ENCODE results near the gene CRYZ.
A peak's percentile ranks its signal among the peaks of the same experiment; 100 is the strongest.
"Not testable (repeated sequence)": the region's sequence is repeated elsewhere in the genome, so short reads cannot be mapped to it uniquely, and the experiment has no call there.

The CRYZ gene

GRCh38 chr1:74732960-74733603 is at the start of gene CRYZ, which contains the start of gene TYW3:
CRYZ (minus strand) TSS chr1:74733050; CDS start chr1:74724821, 8,229 bp downstream.
TYW3 (plus strand) TSS chr1:74733152; CDS start chr1:74733245, 93 bp downstream.
- DNase-seq (ENCODE audit: low read depth), result peak; percentile 94

- no peak for DNase-seq (ENCODE audit: low read depth)
Observed at GRCh38 chr1:74780594-74780993, 47.7 kb upstream of the CRYZ start.

GRCh38 chr1:74779750-74780149 is 46.9 kb upstream of the CRYZ start:
- DNase-seq (ENCODE audit: low read depth), result no peak

GRCh38 chr1:74777525-74777924 is 44.7 kb upstream of the CRYZ start:
- DNase-seq (ENCODE audit: low read depth), result no peak

GRCh38 chr1:74775735-74776134 is 42.9 kb upstream of the CRYZ start:
- DNase-seq (ENCODE audit: low read depth), result peak; percentile 15

GRCh38 chr1:74773582-74773981 is 40.7 kb upstream of the CRYZ start:
- no peak for DNase-seq (ENCODE audit: low read depth)

- no peak for DNase-seq (ENCODE audit: low read depth)
Observed at GRCh38 chr1:74772945-74773344, 40.1 kb upstream of the CRYZ start.

GRCh38 chr1:74771913-74772515 is 39.2 kb upstream of the CRYZ start:
- peak; percentile 64 for DNase-seq (ENCODE audit: low read depth)

GRCh38 chr1:74767490-74767889 is 34.6 kb upstream of the CRYZ start:
- DNase-seq (ENCODE audit: low read depth), result peak; percentile 53

- DNase-seq (ENCODE audit: low read depth), result peak; percentile 20
Observed at GRCh38 chr1:74766579-74766978, 33.7 kb upstream of the CRYZ start.

GRCh38 chr1:74763807-74764206 is 31.0 kb upstream of the CRYZ start:
- peak; percentile 8 for DNase-seq (ENCODE audit: low read depth)

- not testable (repeated sequence) for DNase-seq (ENCODE audit: low read depth)
Observed at GRCh38 chr1:74756650-74757049, 23.8 kb upstream of the CRYZ start.

- no peak for DNase-seq (ENCODE audit: low read depth)
Observed at GRCh38 chr1:74755475-74755874, 22.6 kb upstream of the CRYZ start.

GRCh38 chr1:74753104-74753503 is 20.3 kb upstream of the CRYZ start:
- DNase-seq (ENCODE audit: low read depth), result no peak

- DNase-seq (ENCODE audit: low read depth), result no peak
Observed at GRCh38 chr1:74748960-74749359, 16.1 kb upstream of the CRYZ start.

GRCh38 chr1:74745247-74745646 is 12.4 kb upstream of the CRYZ start:
- not testable (repeated sequence) for DNase-seq (ENCODE audit: low read depth)

GRCh38 chr1:74740307-74740980 is 7.6 kb upstream of the CRYZ start:
- DNase-seq (ENCODE audit: low read depth), result not testable (repeated sequence)

GRCh38 chr1:74737333-74737732 is 4.5 kb upstream of the CRYZ start:
- no peak for DNase-seq (ENCODE audit: low read depth)

- DNase-seq (ENCODE audit: low read depth), result peak; percentile 86
Observed at GRCh38 chr1:74733604-74734484, 994 bp upstream of the CRYZ start.

- DNase-seq (ENCODE audit: low read depth), result not testable (repeated sequence)
Observed at GRCh38 chr1:74732071-74732946, 541 bp downstream of the CRYZ start.

- DNase-seq (ENCODE audit: low read depth), result peak; percentile 49
Observed at GRCh38 chr1:74731399-74732052, 1.3 kb downstream of the CRYZ start.

Measured in ELR (cell line).